Upper lobe of left lung (tissue), 6 donors: ENCODE measurements around the gene LOXL4. TPM values are rescaled to one million over a fixed set of nuclear protein-coding genes. Genes with fewer than 3 reads are reported as not detected.

Source experiments
- ATAC-seq, 2 donors: fragments of 200-7000 bp; cut with Tn5 transposase; one replicate each; pipeline ENCODE4 v1.9.1; 2022; ENCODE audit warnings: mild to moderate bottlenecking in 2 of 2, moderate library complexity in 2 of 2; ENCODE audit not compliant: low FRiP score in 2 of 2
- DNase-seq, 2 donors: peaks; one replicate each; pipeline ENCODE4 v3.0.0-alpha.2; 2019 to 2020
- H3K27ac ChIP-seq, 4 donors: fragments of 200-600 bp; sonication (generic); one replicate each; pipeline ENCODE4 v1.5.1; 2016 to 2019
- H3K27me3 ChIP-seq, 4 donors: fragments of 200-600 bp; sonication (generic); one replicate each; pipeline ENCODE4 v1.5.1; 2017 to 2019
- H3K36me3 ChIP-seq, 4 donors: fragments of 200-600 bp; sonication (generic); one replicate each; pipeline ENCODE4 v1.5.1; 2016 to 2019
- H3K4me1 ChIP-seq, 4 donors: fragments of 200-600 bp; sonication (generic); one replicate each; pipeline ENCODE4 v1.5.1; 2018 to 2019
- H3K4me3 ChIP-seq, 4 donors: fragments of 200-600 bp; sonication (generic); one replicate each; pipeline ENCODE4 v1.5.1; 2017 to 2019; ENCODE audit warnings: mild to moderate bottlenecking in 2 of 4, moderate library complexity in 1 of 4
- H3K9me3 ChIP-seq, 4 donors: fragments of 200-600 bp; sonication (generic); one replicate each; pipeline ENCODE4 v1.5.1; 2018 to 2019
- EP300 ChIP-seq, 4 donors: sonication (generic); formaldehyde crosslinking; IDR thresholded peaks; one replicate each; pipeline ENCODE4 v1.5.1; 2017; ENCODE audit warnings: antibody characterized with exemption in 4 of 4, control low read depth in 2 of 4
- POLR2A ChIP-seq, 4 donors: fragments of 450-650 bp; IDR thresholded peaks; one replicate each; pipeline ENCODE4 v1.5.1; 2016 to 2017; ENCODE audit warnings: antibody characterized with exemption in 4 of 4, mild to moderate bottlenecking in 2 of 4
- POLR2AphosphoS5 ChIP-seq, 2 donors: sonication (generic); formaldehyde crosslinking; IDR thresholded peaks; one replicate each; pipeline ENCODE4 v1.5.1; 2017; ENCODE audit warnings: antibody characterized with exemption in 2 of 2
- WGBS, 2 donors: methylation state at CpG; one replicate each; pipeline ENCODE4 v1.1.5; 2017 to 2018; 5-methylcytosine and 5-hydroxymethylcytosine counted together
- total RNA-seq, 6 donors: library from RNA; depleted of rRNA in 4 of 6; stranded (reverse); fragments of >200 nt in 4 of 6; gene quantifications; one replicate each; pipeline versions ENCODE4 v1.1.0 to v1.2.1, GENCODE V29; 2016 to 2021
- TF ChIP-seq, protein P1 (sequence below), 6 experiments: fragments of 450-650 bp in 4 of 6; fragments of 200-600 bp in 2 of 6; sonication (generic) in 2 of 6; IDR thresholded peaks; one replicate each; pipeline ENCODE4 v1.5.1; 2016 to 2019; ENCODE audit warnings: antibody characterized with exemption in 6 of 6
- donor health status: DM: no; HTN: no; CAD: no; lungs with moderate emphysema.
- donor health status: DM: no; HTN: yes; CAD: no; lungs with severe emphysema.

LOXL4 gene
- total RNA-seq, 6 donors from 2014 or later: 3.9 to 6.8 (median 5.2) TPM

DNA sequence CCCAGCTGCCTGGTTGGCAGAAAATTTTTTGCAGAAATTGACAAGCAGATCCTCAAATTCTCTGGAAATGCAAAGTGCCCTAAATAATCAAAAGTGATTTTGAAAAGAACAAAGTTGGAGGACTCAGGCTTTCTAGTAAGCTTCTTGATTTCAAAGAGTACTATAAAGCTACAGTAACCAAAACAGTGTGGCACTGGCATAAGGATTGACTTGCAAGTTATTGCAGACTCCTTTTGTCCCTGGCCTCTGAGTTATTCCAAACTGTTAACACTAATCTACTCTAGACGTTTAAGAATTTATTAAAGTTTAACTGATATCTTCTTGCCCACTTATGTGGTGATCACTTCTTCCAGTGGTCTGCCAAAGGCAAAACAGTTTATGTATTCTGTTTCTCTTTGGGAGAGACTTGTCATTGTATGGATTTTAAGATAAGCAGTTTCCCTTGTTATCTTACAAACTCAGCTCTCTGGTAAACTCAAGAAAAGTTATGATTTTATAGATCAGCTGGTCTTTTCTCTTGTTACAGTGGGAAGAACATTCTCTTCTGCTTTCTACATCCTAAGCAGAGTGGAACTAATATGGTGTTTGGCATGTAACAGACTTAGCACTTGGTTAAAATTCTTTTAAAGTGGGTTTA is 41.4 kb downstream of the LOXL4 start:
- DNase-seq (no peak), ATAC-seq (no peak)
- Histone ChIP-seq H3K4me3 (no peak overlapping the region), H3K9me3 (peaks cover 0 to 6% (median 0%) of the 10 kb centered on the region in 4 donors), H3K36me3 (peaks cover 0 to 3% (median 0%) of the 10 kb centered on the region in 4 donors), H3K27me3 (no peaks in the 10 kb centered on the region), H3K27ac (no peak overlapping the region), H3K4me1 (peaks cover 0 to 4% (median 1%) of the 10 kb centered on the region in 4 donors)
- WGBS, 2 donors: 56 to 81% methylated on average over 1 of the region's 1 CpG
- no peak for TF ChIP-seq POLR2AphosphoS5 (IDR thresholded peaks at IDR 0.05)
- TF ChIP-seq, protein P1, sequence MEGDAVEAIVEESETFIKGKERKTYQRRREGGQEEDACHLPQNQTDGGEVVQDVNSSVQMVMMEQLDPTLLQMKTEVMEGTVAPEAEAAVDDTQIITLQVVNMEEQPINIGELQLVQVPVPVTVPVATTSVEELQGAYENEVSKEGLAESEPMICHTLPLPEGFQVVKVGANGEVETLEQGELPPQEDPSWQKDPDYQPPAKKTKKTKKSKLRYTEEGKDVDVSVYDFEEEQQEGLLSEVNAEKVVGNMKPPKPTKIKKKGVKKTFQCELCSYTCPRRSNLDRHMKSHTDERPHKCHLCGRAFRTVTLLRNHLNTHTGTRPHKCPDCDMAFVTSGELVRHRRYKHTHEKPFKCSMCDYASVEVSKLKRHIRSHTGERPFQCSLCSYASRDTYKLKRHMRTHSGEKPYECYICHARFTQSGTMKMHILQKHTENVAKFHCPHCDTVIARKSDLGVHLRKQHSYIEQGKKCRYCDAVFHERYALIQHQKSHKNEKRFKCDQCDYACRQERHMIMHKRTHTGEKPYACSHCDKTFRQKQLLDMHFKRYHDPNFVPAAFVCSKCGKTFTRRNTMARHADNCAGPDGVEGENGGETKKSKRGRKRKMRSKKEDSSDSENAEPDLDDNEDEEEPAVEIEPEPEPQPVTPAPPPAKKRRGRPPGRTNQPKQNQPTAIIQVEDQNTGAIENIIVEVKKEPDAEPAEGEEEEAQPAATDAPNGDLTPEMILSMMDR (IDR thresholded peaks at IDR 0.05): no peak
- TF ChIP-seq EP300 (IDR thresholded peaks at IDR 0.05): no peak
- no peak for TF ChIP-seq POLR2A (IDR thresholded peaks at IDR 0.05)

DNA sequence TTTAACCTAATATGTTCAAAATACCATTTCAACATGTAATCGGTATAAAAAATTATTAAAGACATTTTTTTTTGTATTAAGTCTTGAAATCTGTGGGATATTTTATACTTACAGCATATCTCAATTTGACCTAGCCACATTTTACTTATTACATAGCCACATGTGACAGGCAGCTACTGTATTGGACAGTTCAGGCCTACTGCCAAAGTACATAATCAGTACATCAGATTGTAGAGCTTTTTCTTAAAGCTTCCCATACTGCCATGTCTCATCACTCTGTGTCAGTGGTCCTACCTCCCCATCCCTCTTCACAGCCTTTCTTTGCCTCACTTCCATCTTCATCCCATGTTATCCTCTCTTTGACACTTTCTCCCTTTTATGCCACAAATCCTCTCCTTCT is 43.0 kb downstream of the LOXL4 start:
- ATAC-seq: no peak
- Histone ChIP-seq H3K36me3 (no peaks in the 10 kb centered on the region), H3K4me1 (peaks cover 0 to 4% (median 1%) of the 10 kb centered on the region in 4 donors), H3K4me3 (no peak overlapping the region), H3K27me3 (no peaks in the 10 kb centered on the region), H3K9me3 (peaks cover 0 to 6% (median 0%) of the 10 kb centered on the region in 4 donors), H3K27ac (no peak overlapping the region)
- no peak for DNase-seq
- TF ChIP-seq, protein P1 (IDR thresholded peaks at IDR 0.05): no peak
- TF ChIP-seq POLR2A (IDR thresholded peaks at IDR 0.05) (no peak), EP300 (IDR thresholded peaks at IDR 0.05) (no peak), POLR2AphosphoS5 (IDR thresholded peaks at IDR 0.05) (no peak)
- 81 to 93% methylated on average over 1 of the region's 1 CpG for WGBS, 2 donors

DNA sequence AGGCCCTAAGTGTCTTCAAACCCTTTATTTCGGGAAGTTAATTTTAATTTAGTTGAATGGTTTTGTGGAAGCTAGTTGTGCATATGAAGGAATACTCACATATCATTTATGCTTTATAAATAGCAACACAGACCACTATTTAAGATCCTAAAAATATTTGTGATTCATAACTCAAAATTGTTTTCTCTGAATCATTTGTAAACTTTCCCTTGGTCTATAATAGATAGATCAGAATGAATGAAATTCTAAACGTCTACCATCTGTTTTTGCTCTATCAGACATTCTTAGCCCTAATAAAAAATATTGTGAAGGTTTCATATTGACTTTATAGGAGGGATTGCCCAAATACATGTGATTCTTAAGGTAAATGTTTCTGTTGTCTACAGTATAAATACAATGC is 43.5 kb downstream of the LOXL4 start:
- H3K27me3 ChIP-seq: no peaks in the 10 kb centered on the region
- DNase-seq: no peak
- H3K9me3 ChIP-seq: peaks cover 0 to 11% (median 2%) of the 10 kb centered on the region in 4 donors
- no peak overlapping the region for H3K4me3 ChIP-seq
- TF ChIP-seq, protein P1 (IDR thresholded peaks at IDR 0.05): no peak
- no peak for TF ChIP-seq POLR2AphosphoS5 (IDR thresholded peaks at IDR 0.05)
- WGBS, 2 donors: 82 to 93% methylated on average over 2 of the region's 2 CpGs
- no peak for ATAC-seq
- H3K27ac ChIP-seq: no peak overlapping the region
- H3K4me1 ChIP-seq: peaks cover 0 to 4% (median 1%) of the 10 kb centered on the region in 4 donors
- no peaks in the 10 kb centered on the region for H3K36me3 ChIP-seq

DNA sequence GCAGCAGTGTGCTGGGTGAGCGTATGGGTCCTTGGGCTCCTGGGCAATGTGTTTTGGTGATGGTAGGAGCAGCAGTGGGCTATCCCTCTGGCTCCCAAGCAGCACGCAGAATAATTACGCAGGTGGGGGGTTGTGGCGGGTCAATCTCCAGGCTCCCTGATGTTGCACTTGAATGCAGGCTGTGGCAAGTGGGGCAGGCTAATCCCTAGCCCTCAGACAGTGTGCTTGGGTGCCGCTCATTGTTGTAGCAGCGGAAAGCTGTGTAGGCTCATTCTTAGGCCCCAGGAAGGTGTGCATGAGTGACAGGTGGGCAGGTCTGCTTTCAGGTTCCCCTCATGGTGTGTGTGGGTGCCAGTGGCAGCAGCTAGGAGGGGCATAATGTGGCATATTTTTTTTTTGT is 44.1 kb downstream of the LOXL4 start:
- 96 to 97% methylated on average over 6 of the region's 6 CpGs for WGBS, 2 donors
- no peak for TF ChIP-seq EP300 (IDR thresholded peaks at IDR 0.05)
- TF ChIP-seq, protein P1 (IDR thresholded peaks at IDR 0.05): no peak
- Histone ChIP-seq H3K27me3 (no peaks in the 10 kb centered on the region), H3K4me3 (no peak overlapping the region), H3K9me3 (peaks cover 0 to 17% (median 8%) of the 10 kb centered on the region in 4 donors), H3K36me3 (no peaks in the 10 kb centered on the region), H3K4me1 (peaks cover 0 to 4% (median 1%) of the 10 kb centered on the region in 4 donors), H3K27ac (no peak overlapping the region)
- DNase-seq (no peak), ATAC-seq (no peak)

DNA sequence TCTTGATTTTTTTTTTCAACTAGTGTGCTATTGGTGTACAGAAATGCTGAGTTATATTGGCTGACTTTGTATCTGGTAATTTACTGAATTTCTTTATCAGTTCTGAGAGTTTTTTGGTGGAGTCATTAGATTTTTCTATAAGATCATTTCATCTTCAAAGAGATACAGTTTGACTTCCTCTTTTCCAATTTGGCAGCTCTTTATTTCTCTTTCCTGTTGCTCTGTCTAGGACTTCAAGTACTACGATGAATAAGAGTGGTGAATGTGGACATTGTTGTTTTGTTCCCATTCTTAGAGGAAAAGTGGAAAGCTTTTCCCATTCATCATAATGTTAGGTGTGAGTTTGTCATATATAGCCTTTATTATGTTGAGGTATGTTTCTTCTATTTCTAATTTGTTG is 50.2 kb downstream of the LOXL4 start:
- no peak for TF ChIP-seq POLR2A (IDR thresholded peaks at IDR 0.05)
- TF ChIP-seq EP300 (IDR thresholded peaks at IDR 0.05): no peak
- TF ChIP-seq, protein P1 (IDR thresholded peaks at IDR 0.05): no peak
- TF ChIP-seq POLR2AphosphoS5 (IDR thresholded peaks at IDR 0.05): no peak
- no peaks in the 10 kb centered on the region for H3K27me3 ChIP-seq
- H3K36me3 ChIP-seq: no peaks in the 10 kb centered on the region
- H3K9me3 ChIP-seq: peaks cover 0 to 16% (median 10%) of the 10 kb centered on the region in 4 donors
- ATAC-seq (no peak), DNase-seq (no peak)
- no peak overlapping the region for H3K27ac ChIP-seq
- H3K4me1 ChIP-seq: no peaks in the 10 kb centered on the region
- WGBS, 2 donors: 33 to 64% methylated on average over 1 of the region's 1 CpG
- H3K4me3 ChIP-seq: no peak overlapping the region
